ENCODE measurements around the gene CAMTA1.
"Not testable (repeated sequence)": the region's sequence is repeated elsewhere in the genome, so short reads cannot be mapped to it uniquely, and the experiment has no call there.

CAMTA1 gene

DNA sequence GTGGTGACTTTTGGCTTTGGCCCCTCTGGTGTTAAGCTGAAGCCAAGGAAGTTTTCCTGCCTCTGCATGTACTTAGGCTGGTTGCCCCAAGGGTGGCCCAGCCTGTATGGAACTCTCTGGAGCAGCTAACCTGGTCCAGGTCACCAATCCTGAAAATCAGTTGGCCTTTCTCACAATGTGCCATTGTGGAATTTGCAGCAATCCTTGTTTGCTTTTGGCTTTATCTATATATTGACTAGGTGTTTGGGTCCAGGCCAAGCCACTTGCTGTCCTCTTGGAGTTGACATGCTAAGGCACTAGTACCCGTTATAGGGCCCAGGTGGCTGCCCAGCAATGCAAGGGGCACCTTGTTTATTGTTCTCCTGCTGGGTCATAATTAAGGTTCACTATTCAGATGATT is 124.6 kb downstream of the CAMTA1 start:
- DNase-seq = no peak

DNA sequence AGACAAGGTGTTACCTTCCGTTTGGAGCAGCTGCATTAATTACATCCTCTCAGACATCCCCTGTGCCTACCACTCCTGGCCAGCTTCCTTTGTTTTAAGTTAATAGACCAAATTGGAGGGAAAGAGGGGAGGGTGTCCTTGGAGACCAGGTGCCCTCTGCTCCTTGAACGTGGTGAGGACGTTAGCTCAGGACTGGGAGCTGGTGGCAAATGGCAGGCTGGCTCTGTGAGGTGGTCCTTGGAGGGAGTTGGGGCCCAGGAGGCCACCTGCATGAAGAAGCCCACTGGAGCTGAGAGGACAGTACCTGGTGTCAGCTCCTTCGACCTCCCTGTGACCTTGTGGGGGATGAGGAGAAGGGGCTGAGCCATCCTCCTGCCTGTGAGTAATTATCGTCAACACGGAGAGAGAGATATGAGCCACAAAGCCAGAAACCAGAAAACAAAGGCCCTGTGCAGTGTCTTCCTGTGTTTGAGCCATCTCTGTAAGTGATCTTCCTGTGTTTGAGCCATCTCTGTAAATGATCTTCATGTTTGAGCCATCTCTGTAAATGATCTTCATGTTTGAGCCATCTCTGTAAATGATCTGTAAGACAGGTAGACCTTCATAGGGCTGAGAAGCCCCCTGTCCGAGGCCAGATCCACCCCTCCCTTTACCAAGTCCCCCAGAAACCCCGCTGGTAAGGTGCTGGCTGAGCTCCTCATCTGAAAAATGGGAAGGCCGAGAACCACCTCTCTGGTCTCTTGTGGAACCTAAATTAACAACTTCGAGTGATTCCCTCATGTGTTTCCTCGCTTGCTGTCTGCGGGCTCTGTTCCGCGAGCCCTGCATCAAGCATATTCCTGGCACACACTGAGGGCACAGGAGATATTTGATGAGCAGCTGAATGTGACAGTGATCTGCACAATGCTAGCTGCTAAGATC is 126.0 kb downstream of the CAMTA1 start:
- no peak for DNase-seq

DNA sequence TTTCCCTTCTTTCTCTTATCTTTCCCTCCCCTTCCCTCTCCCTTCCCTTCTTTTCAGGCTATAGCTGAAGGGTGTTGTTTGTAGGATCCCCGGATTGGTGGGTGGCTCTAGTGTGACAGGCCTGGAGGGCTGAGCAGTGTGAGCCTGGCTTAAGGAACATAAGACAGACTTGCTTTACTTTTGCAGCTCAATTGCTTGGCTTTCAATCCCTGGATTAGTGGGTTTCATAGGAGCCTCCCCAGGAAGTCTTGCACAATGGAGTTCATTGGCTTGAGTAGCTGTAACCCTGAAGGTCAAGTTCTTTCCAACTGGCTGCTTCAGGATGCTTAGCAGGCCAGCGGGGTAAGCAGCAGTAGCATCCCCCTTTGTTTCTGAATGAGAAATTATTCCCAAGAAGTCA is 126.7 kb downstream of the CAMTA1 start:
- DNase-seq = no peak

DNA sequence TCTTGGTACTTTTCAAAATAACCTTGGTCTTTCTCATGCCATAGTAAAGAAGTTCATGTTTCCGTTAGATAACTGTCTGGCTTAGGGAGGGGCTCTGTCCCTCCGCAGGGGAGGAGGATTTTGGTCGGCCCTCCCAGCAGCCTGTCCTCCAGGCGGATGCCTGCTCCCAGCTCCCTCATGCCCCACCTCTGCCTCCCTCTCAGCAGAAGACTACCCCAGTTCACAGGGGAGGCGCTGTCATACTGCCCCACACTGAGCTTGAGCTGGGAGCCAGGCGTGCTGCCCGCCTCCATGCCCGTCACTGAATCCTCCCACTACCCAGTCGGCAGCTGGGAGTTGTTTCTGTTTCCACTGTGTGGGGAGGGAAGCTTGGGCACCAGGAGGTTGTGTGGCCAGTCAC is 127.3 kb downstream of the CAMTA1 start:
- no peak for DNase-seq

DNA sequence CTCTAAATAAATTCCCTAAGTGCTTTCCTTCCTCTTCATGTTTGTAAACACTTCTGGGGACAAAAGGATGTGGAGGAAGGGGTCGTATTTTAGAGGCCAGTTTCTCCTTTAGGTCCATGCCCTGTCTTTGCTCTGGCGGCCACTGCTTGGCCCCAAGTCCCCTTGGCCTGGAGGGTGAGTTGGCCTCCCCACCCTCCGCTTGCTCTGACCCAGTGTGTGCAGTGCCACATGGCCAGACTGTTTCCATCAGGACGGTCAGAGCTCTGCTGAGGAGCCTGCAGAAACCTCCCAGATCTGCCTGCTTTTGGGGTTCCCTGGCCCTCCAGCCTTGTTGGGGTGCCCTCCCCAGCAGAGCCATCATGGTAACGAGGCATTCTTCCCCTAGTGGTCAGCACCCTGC is 127.8 kb downstream of the CAMTA1 start:
- DNase-seq = no peak

DNA sequence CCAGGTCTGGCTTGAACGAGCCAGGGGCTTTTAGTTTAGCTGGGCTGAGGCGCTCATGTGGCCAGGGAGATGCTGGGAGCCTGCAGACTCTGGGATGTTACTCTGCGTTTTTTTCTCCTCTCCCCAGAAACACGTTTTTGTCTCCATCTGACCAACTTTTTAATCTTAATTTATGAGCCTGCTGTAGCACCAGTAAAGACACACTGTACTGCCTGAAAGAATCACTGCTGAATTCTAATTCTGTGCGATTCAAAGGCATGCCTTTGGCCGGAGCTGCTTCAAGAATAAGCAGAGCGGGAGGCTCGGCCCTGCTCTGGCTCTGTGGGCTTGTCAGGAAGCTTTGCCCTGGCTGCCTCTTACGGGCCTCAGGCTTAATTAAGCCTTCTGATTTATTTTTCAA is 129.5 kb downstream of the CAMTA1 start:
- no peak for DNase-seq

DNA sequence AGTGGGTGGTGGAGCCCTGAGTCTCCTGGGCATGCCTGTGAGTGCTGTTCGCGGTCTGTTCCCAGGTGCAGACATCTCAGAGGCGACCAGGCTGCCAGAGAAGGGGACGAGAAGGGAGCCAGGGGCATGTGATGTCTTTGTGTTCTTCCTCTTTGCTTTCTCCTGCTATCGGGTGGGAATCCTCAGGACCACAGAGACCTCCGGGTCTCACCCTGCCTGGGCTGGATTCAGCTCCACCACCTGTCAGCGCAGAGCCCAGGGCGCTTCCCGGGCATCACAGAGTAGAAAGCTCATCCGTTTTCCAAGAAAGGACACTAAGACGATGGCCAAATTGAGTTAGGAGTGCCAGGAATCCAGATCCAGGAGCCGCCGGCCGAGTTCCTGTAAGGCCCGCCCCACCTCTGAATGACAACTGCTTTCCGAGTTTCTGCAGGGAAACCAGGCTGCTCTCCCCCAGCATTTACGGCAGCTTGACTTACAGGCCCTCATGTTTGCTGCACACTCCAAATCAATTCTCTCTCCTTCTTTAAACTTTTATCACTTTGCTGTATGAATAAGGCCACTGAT is 130.8 kb downstream of the CAMTA1 start:
- no peak for DNase-seq

DNA sequence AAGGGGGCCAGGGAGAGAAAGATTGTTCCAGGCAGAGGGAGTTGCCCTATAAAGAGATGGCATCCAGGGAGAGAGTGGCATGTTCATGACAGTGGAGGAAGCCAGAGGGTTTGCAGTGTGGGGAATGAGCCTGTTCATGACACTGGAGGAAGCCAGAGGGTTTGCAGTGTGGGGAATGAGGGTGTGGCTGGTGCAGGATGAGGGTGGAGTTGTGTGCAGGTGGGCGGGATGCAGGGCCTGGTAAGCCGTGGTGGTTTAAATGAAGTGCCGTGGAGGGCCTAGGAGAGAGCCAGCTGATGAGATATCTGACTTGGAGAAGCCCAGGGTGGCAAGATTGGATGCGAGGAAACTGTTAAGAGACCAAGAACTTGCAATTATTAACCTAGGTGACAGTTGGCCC is 131.8 kb downstream of the CAMTA1 start:
- DNase-seq = no peak

DNA sequence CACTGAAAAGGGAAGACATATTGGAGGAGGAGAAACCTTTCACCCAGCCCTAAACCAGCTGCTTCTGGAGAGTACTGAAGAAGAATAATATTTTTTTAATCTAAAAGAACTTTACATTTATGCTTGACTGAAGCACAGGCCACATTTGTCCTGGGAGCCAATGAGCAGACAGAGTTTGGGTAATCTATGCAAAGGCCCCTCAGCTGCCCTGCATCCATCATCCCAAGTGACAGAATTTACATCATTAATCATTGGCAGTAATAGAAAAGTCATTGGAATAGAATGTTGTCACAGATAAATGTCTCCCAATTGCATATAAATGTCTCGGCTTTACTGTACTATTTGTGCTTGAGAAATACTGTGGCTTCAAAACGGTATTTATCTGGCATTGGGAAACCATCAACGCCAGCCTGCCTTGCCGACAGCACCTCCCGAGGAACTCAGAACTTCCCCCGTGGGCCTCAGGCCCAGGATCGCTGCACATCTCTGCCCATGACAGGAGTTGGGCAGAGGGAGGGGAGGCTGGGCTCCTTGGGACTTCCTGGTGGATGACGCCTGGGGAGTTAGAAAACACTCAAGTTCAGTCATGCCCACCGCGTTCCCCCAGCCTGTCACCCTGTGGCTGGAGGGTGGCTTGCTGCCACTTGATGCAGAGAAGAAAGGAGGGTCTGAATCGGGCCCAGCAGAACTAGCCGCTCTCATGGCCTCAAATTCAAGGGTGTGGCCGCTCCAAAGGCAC is 133.1 kb downstream of the CAMTA1 start:
- no peak for DNase-seq

DNA sequence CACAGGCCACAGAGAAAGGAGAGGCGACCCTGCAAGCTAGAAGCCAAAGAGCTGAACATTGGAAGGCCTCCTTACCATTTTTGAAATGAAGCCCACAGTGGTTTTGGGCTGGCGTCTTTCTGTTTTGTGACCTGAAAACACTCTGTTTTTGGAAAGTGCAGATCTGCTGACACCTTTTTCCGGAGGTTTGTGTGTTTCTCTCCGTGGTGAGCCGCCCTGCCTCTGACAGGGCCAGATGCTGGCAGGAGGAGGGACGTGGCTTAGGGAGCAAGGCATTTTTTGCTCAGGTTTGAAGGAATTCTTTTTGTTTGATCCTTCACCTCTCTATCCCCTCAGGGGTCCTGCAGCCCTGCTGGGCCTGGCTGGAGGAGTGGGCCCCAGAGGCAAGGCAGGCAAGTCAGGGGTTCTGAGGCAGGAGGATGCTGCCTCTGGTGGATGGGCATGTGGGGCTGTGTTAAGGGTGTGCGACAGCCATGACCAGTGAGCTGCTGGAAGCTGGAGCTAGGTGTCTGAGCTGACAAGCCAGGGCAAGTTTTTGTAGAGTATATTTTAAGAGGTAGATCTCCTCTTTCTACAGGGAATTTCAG is 133.8 kb downstream of the CAMTA1 start:
- DNase-seq = no peak

DNA sequence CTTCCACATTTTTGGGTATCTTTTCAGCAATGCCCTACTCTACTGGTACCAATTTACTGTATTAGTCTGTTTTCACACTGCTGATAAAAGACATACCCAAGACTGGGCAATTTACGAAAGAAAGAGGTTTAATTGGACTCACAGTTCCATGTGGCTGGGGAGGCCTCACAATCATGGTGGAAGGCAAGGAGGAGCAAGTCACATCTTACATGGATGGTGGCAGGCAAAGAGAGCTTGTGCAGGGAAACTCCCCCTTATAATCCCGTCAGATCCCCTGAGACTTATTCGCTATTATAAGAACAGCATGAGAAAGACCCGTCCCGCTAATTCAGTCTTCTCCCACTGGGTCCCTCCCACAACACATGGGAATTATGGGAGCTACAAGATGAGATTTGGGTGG is 136.3 kb downstream of the CAMTA1 start:
- DNase-seq = not testable (repeated sequence)

DNA sequence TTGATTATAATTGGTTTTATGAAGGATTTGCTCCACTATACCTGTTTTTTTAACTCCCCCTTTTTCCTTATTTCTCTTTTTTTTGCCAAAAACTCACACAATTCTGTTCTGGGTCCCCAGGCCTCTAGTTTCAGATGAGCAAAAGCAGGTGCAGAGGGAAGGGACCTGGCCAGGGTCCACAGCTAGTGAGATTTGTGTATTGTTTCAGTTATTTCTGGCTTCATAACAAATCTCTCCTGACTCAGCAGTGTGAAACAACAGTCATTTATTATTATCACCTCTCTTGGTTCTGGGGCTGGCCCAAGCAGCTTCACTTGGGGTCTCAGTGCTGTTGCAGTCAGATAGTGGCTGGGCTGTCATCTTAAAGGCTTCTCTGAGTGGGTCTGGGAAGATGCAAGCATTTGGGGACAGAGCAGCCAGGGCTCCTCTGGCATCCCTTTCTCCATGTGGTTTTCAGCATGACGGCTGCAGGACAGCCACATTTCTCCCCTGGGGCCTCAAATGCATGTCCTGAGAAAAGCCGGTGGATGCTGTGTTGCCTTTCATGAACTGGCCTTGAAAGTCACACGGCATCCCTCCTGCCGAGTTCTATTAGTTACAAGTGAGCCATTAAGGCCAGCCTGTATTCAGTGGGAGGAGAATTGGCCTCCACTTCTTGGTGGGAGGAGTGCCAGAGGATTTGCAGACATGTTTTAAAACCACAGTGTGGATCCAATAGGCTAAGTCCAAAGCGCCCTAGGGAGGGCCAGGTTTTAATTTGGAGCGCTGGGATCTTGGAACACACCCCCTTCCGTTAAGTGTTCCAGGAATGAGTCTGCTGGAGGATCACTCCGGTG is 137.1 kb downstream of the CAMTA1 start:
- DNase-seq = no peak

DNA sequence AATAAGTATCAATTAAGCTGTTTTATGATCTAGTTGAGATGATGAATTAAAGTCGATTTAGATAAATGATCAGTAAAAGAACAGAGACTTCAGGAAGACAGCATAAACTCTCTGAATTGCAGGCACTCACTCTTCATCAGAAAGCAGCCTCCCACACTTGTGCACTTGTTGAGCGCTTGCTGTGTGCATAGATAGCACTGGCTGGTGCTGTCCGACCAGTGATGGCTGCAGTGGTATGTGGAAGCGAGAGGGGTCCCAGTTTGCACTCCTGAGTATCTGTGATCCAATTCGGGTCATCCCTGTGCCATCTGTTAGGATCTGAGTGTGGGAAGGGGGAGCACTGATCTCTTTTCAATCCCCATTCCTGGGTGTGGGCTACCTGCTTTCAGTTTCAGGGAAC is 137.8 kb downstream of the CAMTA1 start:
- no peak for DNase-seq

DNA sequence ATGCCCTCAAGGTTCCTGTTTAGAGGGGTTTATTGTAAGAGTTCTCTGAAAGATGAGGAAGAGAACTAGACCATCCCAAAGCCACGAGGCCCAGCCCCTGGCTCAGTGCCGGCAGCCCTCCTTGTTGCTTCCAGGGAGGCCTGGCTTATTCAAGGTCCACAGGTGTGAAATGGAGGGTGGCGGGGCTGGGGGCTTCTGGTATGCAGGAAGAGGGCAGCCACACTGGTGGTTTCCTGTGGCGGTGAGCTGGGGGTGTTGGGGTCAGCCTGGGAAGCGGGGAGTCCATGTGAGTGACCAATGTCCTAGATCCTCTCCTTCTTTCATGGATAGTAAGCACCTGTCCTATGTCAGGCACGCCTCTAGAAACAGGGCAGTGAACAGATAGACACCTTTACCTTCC is 138.2 kb downstream of the CAMTA1 start:
- no peak for DNase-seq

DNA sequence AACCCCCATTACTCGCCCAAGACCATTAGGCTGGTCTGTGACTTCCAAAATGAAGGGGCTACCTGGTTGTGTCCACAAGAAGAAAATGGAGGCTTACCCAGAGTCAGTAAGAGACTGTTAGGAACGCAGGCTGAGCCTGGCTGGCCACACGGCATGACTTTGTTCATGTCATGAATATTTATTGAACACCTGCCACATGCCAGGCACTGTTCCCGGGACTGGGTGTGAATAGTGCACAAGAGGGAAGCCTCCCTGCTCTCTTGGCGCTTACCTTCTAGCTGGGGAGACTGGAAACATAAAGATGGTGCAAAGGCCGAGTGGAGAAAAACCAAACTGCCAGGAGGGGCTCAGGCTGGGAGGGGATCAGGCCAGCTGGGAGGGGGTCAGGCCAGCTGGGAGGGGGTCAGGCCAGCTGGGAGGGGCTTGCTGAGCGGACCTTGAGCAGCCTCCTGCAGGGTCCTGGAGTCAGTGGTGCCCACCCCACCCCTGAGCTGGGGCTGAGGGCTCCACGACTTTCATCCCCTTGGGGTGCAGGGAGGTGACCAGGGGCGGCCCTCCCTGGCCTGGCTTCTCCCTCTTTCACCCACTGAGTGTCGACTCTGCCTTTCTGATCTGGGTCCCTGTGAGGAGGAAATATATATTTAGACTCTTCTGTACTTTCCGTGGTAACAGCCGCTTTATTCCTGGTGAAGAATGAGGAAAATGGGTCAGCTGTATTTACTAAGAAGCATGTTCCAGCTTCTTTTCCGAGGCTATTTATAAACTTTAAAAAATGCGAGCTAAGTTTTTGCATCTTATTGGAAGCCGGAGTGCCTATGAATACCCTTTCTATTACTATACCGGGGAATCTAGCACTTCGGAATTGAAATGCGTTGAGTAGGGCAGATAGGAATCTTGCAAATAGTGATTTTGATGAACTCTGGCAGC is 139.0 kb downstream of the CAMTA1 start:
- DNase-seq = no peak

DNA sequence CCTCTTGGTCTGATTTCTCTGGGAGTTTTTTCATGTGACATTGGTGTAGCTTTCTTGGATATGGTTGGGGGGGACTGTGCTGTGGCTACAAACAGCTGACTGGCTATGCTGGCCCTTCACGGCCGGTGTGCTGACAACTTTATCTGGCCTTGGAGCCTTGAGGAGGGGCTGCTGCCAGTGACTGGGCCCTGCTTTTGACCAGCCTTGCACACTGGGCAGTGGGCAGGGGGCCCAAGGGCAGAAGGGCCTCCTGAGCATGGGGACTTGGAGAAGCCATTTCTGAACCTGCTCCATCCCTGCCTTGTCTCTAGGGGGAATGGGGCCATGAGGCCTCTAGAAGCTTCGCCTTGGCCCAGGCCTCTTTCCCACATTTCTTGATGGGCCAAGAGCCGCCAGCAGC is 139.6 kb downstream of the CAMTA1 start:
- no peak for DNase-seq

DNA sequence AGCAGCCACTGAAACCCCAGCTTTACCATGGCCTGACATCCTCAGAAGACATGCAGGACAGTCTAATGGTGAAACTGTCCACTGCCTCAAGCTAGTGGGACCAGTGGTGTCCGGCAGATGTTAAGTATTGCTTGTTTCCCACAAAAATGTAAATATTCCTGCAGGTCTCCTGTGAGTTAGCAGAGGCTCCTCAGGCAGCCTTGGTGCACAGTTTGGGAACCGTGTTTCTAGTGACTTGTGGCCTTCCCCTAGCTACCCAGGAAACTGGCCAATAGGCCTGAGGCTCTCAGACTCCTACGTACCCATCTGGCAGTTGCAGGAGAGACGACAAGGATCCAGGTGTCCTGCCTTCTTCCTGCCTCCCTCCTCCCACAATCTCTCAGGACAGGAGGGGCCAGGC is 142.4 kb downstream of the CAMTA1 start:
- no peak for DNase-seq

DNA sequence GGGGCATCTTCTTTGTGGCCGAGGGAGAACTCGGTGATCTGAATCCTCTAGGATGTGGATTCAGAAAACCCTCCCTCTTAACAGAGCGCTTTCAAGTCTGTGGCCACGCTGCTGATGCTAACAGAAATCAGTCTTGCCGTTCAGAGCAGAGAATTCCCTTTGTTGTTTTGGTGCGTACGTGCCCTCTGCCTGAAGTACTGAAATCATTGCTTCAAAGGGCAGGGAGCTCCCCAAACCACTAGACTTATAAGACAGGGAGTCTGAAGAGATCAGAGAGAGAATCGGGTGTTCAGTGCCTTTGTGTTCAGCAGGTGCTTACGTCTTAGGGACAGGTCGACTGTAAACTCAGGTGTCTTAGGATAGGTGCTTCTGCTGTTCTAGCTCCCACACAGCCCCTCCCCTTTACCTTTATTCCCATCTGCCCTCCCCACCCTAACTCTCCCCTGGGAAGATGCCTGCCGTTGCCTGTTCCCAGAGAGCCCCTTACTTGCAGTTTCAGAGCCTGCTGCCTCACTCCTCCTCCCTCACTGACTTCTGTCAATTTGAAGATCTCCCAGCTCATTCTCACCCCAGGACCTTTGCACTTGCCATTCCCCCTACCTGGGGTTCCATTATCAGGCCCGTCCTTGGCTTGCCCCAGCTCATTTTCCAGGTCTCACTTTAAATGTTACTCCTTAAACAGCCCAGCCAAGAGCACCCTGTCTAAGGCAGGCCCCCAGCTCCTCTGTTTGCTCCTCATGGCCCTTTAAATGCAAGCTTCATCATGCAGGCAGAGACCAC is 143.0 kb downstream of the CAMTA1 start:
- no peak for DNase-seq

DNA sequence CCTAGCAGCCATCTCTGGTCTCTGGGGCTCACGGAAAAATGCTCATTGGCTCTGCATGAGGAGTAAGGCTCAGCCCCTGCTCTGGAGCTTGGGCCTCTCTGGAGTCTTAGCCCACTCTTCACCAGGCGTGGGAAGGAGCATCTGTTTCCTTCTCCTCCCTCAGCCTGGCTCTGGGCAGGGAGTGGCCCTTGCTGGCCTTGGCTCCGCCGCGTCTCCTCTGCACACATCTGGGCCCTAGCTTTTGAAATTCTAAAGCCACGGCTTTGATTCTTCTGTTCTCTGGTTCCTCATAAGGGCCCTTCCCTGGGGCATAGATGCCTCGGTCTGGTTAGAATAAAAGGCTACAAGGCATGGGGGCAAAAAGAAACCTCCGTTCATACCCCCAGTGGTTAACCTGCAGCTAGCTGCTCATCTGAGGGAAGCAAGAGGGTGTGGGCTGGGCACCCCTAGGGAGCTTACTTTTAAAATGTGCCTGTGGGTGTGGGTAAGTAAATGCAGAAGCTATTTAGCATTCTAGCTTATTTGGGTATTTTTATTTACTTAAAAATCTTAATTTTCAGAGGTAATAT is 145.6 kb downstream of the CAMTA1 start:
- DNase-seq = no peak

DNA sequence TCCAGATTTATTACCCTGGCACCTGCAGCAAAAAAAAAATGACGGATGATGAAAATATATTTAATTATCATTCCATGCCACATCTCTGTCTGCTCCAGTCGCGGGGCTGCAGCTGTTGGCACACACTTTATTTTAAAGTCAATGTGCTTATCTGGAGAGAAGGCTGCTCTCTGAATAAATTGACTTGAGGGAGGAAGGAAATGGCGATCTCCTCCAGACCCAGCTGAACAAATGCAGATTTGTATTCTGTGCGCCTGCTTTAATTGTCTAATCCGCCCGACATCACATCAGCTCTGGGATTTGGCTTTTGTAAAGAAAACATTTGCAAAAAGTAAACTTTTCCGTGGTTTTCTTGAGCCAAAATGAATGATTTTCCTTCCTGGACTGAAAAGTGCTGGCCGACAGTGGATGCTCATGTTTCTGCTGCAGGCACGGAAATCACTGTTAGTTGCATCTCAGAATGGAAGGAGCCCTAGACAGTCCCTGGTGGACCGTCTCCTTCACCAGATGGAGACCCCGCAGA is 150.2 kb downstream of the CAMTA1 start:
- no peak for DNase-seq
